ENCODE results near the gene MYO5B.

- TF ChIP-seq CTCF (conservative IDR thresholded peaks at IDR 0.05) (no peak), ZFX (IDR thresholded peaks at IDR 0.05) (no peak)
Measured at GRCh38 chr18:49944663-49945062, 250.3 kb downstream of the MYO5B start.
